ENCODE data around the gene IGLL5.

The IGLL5 gene

GRCh38 chr22:22940961-22941605, 53.5 kb downstream of the IGLL5 start:
- Histone ChIP-seq H3K4me2 (ENCODE audit: low read length) (no peak overlapping the region), H3K79me2 (ENCODE audit: control insufficient read depth, insufficient read depth, low read length, poor library complexity) (no peaks in the 10 kb centered on the region), H2AK5ac (ENCODE audit: low read length) (no peak overlapping the region), H3K4ac (ENCODE audit: low read depth, low read length) (no peak overlapping the region), H3K9me3 (ENCODE audit: insufficient read depth, low read depth, low read length) (peaks cover 2% of the 10 kb centered on the region), H3K9ac (ENCODE audit: low read length) (no peak overlapping the region), H3K4me1 (ENCODE audit: control insufficient read depth in 1 of 2, insufficient read depth in 2 of 2, low read length in 2 of 2) (no peaks in the 10 kb centered on the region), H2BK5ac (ENCODE audit: low read depth, low read length, poor library complexity) (no peak overlapping the region), H3K18ac (ENCODE audit: low read length) (no peak overlapping the region), H4K8ac (ENCODE audit: low read depth, low read length) (no peak overlapping the region), H2AFZ (ENCODE audit: insufficient read depth, low read length, poor library complexity) (no peak overlapping the region), H3K23ac (ENCODE audit: low read length) (no peak overlapping the region), H4K91ac (ENCODE audit: low read depth, low read length) (no peak overlapping the region), H3K4me3 (ENCODE audit: low read depth, low read length) (no peak overlapping the region), H3K14ac (ENCODE audit: low read length) (no peak overlapping the region), H4K12ac (ENCODE audit: low read depth, low read length) (no peak overlapping the region), H2BK12ac (ENCODE audit: low read length) (no peak overlapping the region), H2BK120ac (ENCODE audit: insufficient read depth, low read length, poor library complexity) (no peak overlapping the region), H3K36me3 (ENCODE audit: control insufficient read depth in 1 of 2, insufficient read depth in 2 of 2, low read length in 2 of 2) (no peaks in the 10 kb centered on the region), H3K27me3 (ENCODE audit: insufficient read depth, low read length) (no peaks in the 10 kb centered on the region), H3K79me1 (ENCODE audit: low read length) (no peaks in the 10 kb centered on the region), H3K27ac (ENCODE audit: low read depth, low read length) (no peak overlapping the region)
- WGBS (ENCODE audit: extremely low coverage, insufficient coverage, insufficient read length), result no CpG with 5 or more reads among the region's 6 CpGs
- DNase-seq, result no peak

- H2BK12ac ChIP-seq (ENCODE audit: low read length), result no peak overlapping the region
- no peak overlapping the region for H3K14ac ChIP-seq (ENCODE audit: low read length)
- H3K79me2 ChIP-seq (ENCODE audit: control insufficient read depth, insufficient read depth, low read length, poor library complexity), result no peaks in the 10 kb centered on the region
- H3K9ac ChIP-seq (ENCODE audit: low read length), result no peak overlapping the region
- no peaks in the 10 kb centered on the region for H3K36me3 ChIP-seq (ENCODE audit: control insufficient read depth in 1 of 2, insufficient read depth in 2 of 2, low read length in 2 of 2)
- no peak overlapping the region for H3K4me3 ChIP-seq (ENCODE audit: low read depth, low read length)
- H3K27me3 ChIP-seq (ENCODE audit: insufficient read depth, low read length), result no peaks in the 10 kb centered on the region
- peaks cover 2% of the 10 kb centered on the region for H3K9me3 ChIP-seq (ENCODE audit: insufficient read depth, low read depth, low read length)
- H3K4me2 ChIP-seq (ENCODE audit: low read length), result no peak overlapping the region
- H4K8ac ChIP-seq (ENCODE audit: low read depth, low read length), result no peak overlapping the region
- H2BK5ac ChIP-seq (ENCODE audit: low read depth, low read length, poor library complexity), result no peak overlapping the region
- H3K79me1 ChIP-seq (ENCODE audit: low read length), result no peaks in the 10 kb centered on the region
- no peak for DNase-seq
- no peak overlapping the region for H4K91ac ChIP-seq (ENCODE audit: low read depth, low read length)
- H2AFZ ChIP-seq (ENCODE audit: insufficient read depth, low read length, poor library complexity), result no peak overlapping the region
- H3K4ac ChIP-seq (ENCODE audit: low read depth, low read length), result no peak overlapping the region
- H3K23ac ChIP-seq (ENCODE audit: low read length), result no peak overlapping the region
- no peak overlapping the region for H2BK120ac ChIP-seq (ENCODE audit: insufficient read depth, low read length, poor library complexity)
- H3K27ac ChIP-seq (ENCODE audit: low read depth, low read length), result no peak overlapping the region
- no CpG with 5 or more reads among the region's 6 CpGs for WGBS (ENCODE audit: extremely low coverage, insufficient coverage, insufficient read length)
- no peaks in the 10 kb centered on the region for H3K4me1 ChIP-seq (ENCODE audit: control insufficient read depth in 1 of 2, insufficient read depth in 2 of 2, low read length in 2 of 2)
- H4K12ac ChIP-seq (ENCODE audit: low read depth, low read length), result no peak overlapping the region
- H3K18ac ChIP-seq (ENCODE audit: low read length), result no peak overlapping the region
- no peak overlapping the region for H2AK5ac ChIP-seq (ENCODE audit: low read length)
Observed at GRCh38 chr22:22941831-22942510, 54.4 kb downstream of the IGLL5 start.

- peak; percentile 21 to 55 for DNase-seq
- no peaks in the 10 kb centered on the region for H3K79me1 ChIP-seq (ENCODE audit: low read length)
- peaks cover 2% of the 10 kb centered on the region for H3K9me3 ChIP-seq (ENCODE audit: insufficient read depth, low read depth, low read length)
- no peak overlapping the region for H3K14ac ChIP-seq (ENCODE audit: low read length)
- H3K18ac ChIP-seq (ENCODE audit: low read length), result no peak overlapping the region
- no peaks in the 10 kb centered on the region for H3K79me2 ChIP-seq (ENCODE audit: control insufficient read depth, insufficient read depth, low read length, poor library complexity)
- no peaks in the 10 kb centered on the region for H3K36me3 ChIP-seq (ENCODE audit: control insufficient read depth in 1 of 2, insufficient read depth in 2 of 2, low read length in 2 of 2)
- H2BK5ac ChIP-seq (ENCODE audit: low read depth, low read length, poor library complexity), result no peak overlapping the region
- H3K9ac ChIP-seq (ENCODE audit: low read length), result no peak overlapping the region
- H3K4me2 ChIP-seq (ENCODE audit: low read length), result no peak overlapping the region
- no peaks in the 10 kb centered on the region for H3K4me1 ChIP-seq (ENCODE audit: control insufficient read depth in 1 of 2, insufficient read depth in 2 of 2, low read length in 2 of 2)
- no peak overlapping the region for H3K4ac ChIP-seq (ENCODE audit: low read depth, low read length)
- no peak overlapping the region for H3K23ac ChIP-seq (ENCODE audit: low read length)
- H2BK12ac ChIP-seq (ENCODE audit: low read length), result no peak overlapping the region
- no peak overlapping the region for H4K8ac ChIP-seq (ENCODE audit: low read depth, low read length)
- H2BK120ac ChIP-seq (ENCODE audit: insufficient read depth, low read length, poor library complexity), result no peak overlapping the region
- H3K4me3 ChIP-seq (ENCODE audit: low read depth, low read length), result no peak overlapping the region
- no peak overlapping the region for H4K12ac ChIP-seq (ENCODE audit: low read depth, low read length)
- no peak overlapping the region for H2AK5ac ChIP-seq (ENCODE audit: low read length)
- H3K27ac ChIP-seq (ENCODE audit: low read depth, low read length), result no peak overlapping the region
- no peak overlapping the region for H4K91ac ChIP-seq (ENCODE audit: low read depth, low read length)
- WGBS (ENCODE audit: extremely low coverage, insufficient coverage, insufficient read length), result no CpG with 5 or more reads among the region's 12 CpGs
- H2AFZ ChIP-seq (ENCODE audit: insufficient read depth, low read length, poor library complexity), result no peak overlapping the region
- no peaks in the 10 kb centered on the region for H3K27me3 ChIP-seq (ENCODE audit: insufficient read depth, low read length)
Observed at GRCh38 chr22:22942511-22943329, 55.1 kb downstream of the IGLL5 start.

- no peaks in the 10 kb centered on the region for H3K79me1 ChIP-seq (ENCODE audit: low read length)
- no peak overlapping the region for H3K9ac ChIP-seq (ENCODE audit: low read length)
- H3K4ac ChIP-seq (ENCODE audit: low read depth, low read length), result no peak overlapping the region
- H3K4me2 ChIP-seq (ENCODE audit: low read length), result no peak overlapping the region
- no peak overlapping the region for H3K14ac ChIP-seq (ENCODE audit: low read length)
- H3K36me3 ChIP-seq (ENCODE audit: control insufficient read depth in 1 of 2, insufficient read depth in 2 of 2, low read length in 2 of 2), result no peaks in the 10 kb centered on the region
- H3K4me3 ChIP-seq (ENCODE audit: low read depth, low read length), result no peak overlapping the region
- H3K27ac ChIP-seq (ENCODE audit: low read depth, low read length), result no peak overlapping the region
- DNase-seq, result no peak
- H3K27me3 ChIP-seq (ENCODE audit: insufficient read depth, low read length), result no peaks in the 10 kb centered on the region
- H2BK120ac ChIP-seq (ENCODE audit: insufficient read depth, low read length, poor library complexity), result no peak overlapping the region
- no peak overlapping the region for H2BK12ac ChIP-seq (ENCODE audit: low read length)
- H2AK5ac ChIP-seq (ENCODE audit: low read length), result no peak overlapping the region
- no peak overlapping the region for H3K18ac ChIP-seq (ENCODE audit: low read length)
- no peak overlapping the region for H2BK5ac ChIP-seq (ENCODE audit: low read depth, low read length, poor library complexity)
- H3K23ac ChIP-seq (ENCODE audit: low read length), result no peak overlapping the region
- no CpG with 5 or more reads among the region's 14 CpGs for WGBS (ENCODE audit: extremely low coverage, insufficient coverage, insufficient read length)
- H3K4me1 ChIP-seq (ENCODE audit: control insufficient read depth in 1 of 2, insufficient read depth in 2 of 2, low read length in 2 of 2), result no peaks in the 10 kb centered on the region
- H4K8ac ChIP-seq (ENCODE audit: low read depth, low read length), result no peak overlapping the region
- peaks cover 2% of the 10 kb centered on the region for H3K9me3 ChIP-seq (ENCODE audit: insufficient read depth, low read depth, low read length)
- no peak overlapping the region for H4K12ac ChIP-seq (ENCODE audit: low read depth, low read length)
- H2AFZ ChIP-seq (ENCODE audit: insufficient read depth, low read length, poor library complexity), result no peak overlapping the region
- no peak overlapping the region for H4K91ac ChIP-seq (ENCODE audit: low read depth, low read length)
- H3K79me2 ChIP-seq (ENCODE audit: control insufficient read depth, insufficient read depth, low read length, poor library complexity), result no peaks in the 10 kb centered on the region
Observed at GRCh38 chr22:22943521-22944267, 56.1 kb downstream of the IGLL5 start.

Measured in trophoblast cell (in vitro differentiated cells and primary cell).